GM12878 (cell line): Measurements from ENCODE around the gene ADAMTSL1. TPM values are rescaled to one million over a fixed set of nuclear protein-coding genes. Genes with fewer than 3 reads are reported as not detected.

Experiments
- ATAC-seq: fragments of 200-7000 bp; cut with Tn5 transposase; 3 replicates; pipeline ENCODE4 v1.9.1; 2020; ENCODE audit warnings: mild to moderate bottlenecking, moderate library complexity
- BruUV-seq: library from RNA; stranded (reverse); fragments of 400-500 nt; replicated peaks from 2 replicates; lab custom pipeline; 2021; lab: Mats Ljungman, UMichigan
- CTCF ChIA-PET: fragments of 300-600 bp; sonication (Branson Sonifier 250); formaldehyde crosslinking; extraction: SDS; loops from one replicate; lab custom pipeline; 2021; ENCODE audit warnings: inconsistent platforms; lab: Yijun Ruan, JAX
- POLR2A ChIA-PET: fragments of 350-600 bp; formaldehyde crosslinking; extraction: SDS; loops from one replicate; lab custom pipeline; 2021; ENCODE audit warnings: inconsistent platforms; lab: Charles Lee
- RAD21 ChIA-PET: fragments of 300-600 bp; sonication (Branson Sonifier 250); formaldehyde crosslinking; loops from one replicate; lab custom pipeline; 2023; ENCODE audit warnings: antibody characterized with exemption; ENCODE audit not compliant: unreplicated experiment; lab: Charles Lee
- SMC1A ChIA-PET: fragments of 300-600 bp; sonication (Branson Sonifier 250); formaldehyde crosslinking; loops from one replicate; lab custom pipeline; 2023; ENCODE audit not compliant: unreplicated experiment, uncharacterized antibody; lab: Charles Lee
- DNase-seq: peaks from one replicate; pipeline ENCODE4 v3.0.0-alpha.2; 2011; ENCODE audit warnings: low read depth, low spot score
- FAIRE-seq: peaks from 3 replicates; lab custom pipeline; 2011; peaks lifted over from hg19 to GRCh38; lab: Jason Lieb, UNC
- H2AFZ ChIP-seq: 2 replicates; pipeline ENCODE4 v1.6.0; 2011; ENCODE audit warnings: low read depth, low read length, control low read depth; ENCODE audit not compliant: control insufficient read depth
- H3K27ac ChIP-seq: 2 replicates; pipeline ENCODE4 v1.5.1; 2011; ENCODE audit warnings: control low read depth; ENCODE audit not compliant: control insufficient read depth, insufficient read depth
- H3K27me3 ChIP-seq, 2 experiments: replicated peaks in 1 of 2; 2 replicates each; pipeline versions ENCODE4 v1.6.0 to v1.6.1; 2011; ENCODE audit warnings: low read length in 1 of 2; ENCODE audit not compliant: control insufficient read depth in 2 of 2, insufficient read depth in 2 of 2
- H3K36me3 ChIP-seq, 2 experiments: 2 replicates each; pipeline ENCODE4 v1.5.1; 2011; ENCODE audit warnings: low read length in 1 of 2; ENCODE audit not compliant: control insufficient read depth in 2 of 2, insufficient read depth in 2 of 2
- H3K4me1 ChIP-seq: 2 replicates; pipeline ENCODE4 v1.6.1; 2011; ENCODE audit warnings: mild to moderate bottlenecking, low read length, moderate library complexity, mixed read lengths; ENCODE audit not compliant: control insufficient read depth, insufficient read depth
- H3K4me2 ChIP-seq: 2 replicates; pipeline ENCODE4 v1.6.0; 2011; ENCODE audit warnings: control low read depth; ENCODE audit not compliant: control insufficient read depth, insufficient read depth
- H3K4me3 ChIP-seq: fragments of 200-600 bp; sonication (generic); 2 replicates; pipeline ENCODE4 v1.5.1; 2016
- H3K79me2 ChIP-seq: 2 replicates; pipeline ENCODE4 v1.6.0; 2011; ENCODE audit warnings: low read length; ENCODE audit not compliant: control insufficient read depth, insufficient read depth
- H3K9ac ChIP-seq: 2 replicates; pipeline ENCODE4 v1.8.0; 2011; ENCODE audit warnings: low read length, control low read depth, mixed read lengths; ENCODE audit not compliant: control insufficient read depth, insufficient read depth
- H3K9me3 ChIP-seq: replicated peaks from 3 replicates; pipeline ENCODE4 v1.5.1; 2011; ENCODE audit warnings: mild to moderate bottlenecking, low read length; ENCODE audit not compliant: control insufficient read depth, insufficient read depth
- H4K20me1 ChIP-seq: 2 replicates; pipeline ENCODE4 v1.6.0; 2011; ENCODE audit not compliant: control insufficient read depth, insufficient read depth
- GABPA ChIP-seq: IDR thresholded peaks from 2 replicates; pipeline ENCODE4 v1.6.1; 2014; ENCODE audit warnings: antibody characterized with exemption, low read depth, mild to moderate bottlenecking, inconsistent platforms
- HDAC2 ChIP-seq: fragments of 200-600 bp; sonication (generic); IDR thresholded peaks from 2 replicates; pipeline ENCODE4 v1.6.1; 2017
- HDAC6 ChIP-seq: fragments of 200-600 bp; sonication (generic); IDR thresholded peaks from one replicate; pipeline ENCODE4 v1.8.0; 2017; ENCODE audit warnings: antibody characterized with exemption; ENCODE audit not compliant: unreplicated experiment
- LARP7 ChIP-seq: fragments of 450-650 bp; IDR thresholded peaks from 2 replicates; pipeline ENCODE4 v1.6.1; 2017; ENCODE audit warnings: mild to moderate bottlenecking
- NR2C2 ChIP-seq: IDR thresholded peaks from 2 replicates; pipeline ENCODE4 v1.6.1; 2011; ENCODE audit warnings: borderline replicate concordance, low read depth; ENCODE audit not compliant: control insufficient read depth, insufficient read length
- NRF1 ChIP-seq: conservative IDR thresholded peaks from 2 replicates; pipeline ENCODE4 v1.6.1; 2011; ENCODE audit warnings: mild to moderate bottlenecking, low read depth, low read length, improper control_type of control experiment
- RFX5 ChIP-seq: IDR thresholded peaks from 2 replicates; pipeline ENCODE4 v1.6.1; 2011; ENCODE audit warnings: low read depth, low read length, improper control_type of control experiment
- STAT3 ChIP-seq: IDR thresholded peaks from 2 replicates; pipeline ENCODE4 v1.6.1; 2011; ENCODE audit warnings: low read depth, low read length, improper control_type of control experiment
- SUZ12 ChIP-seq: fragments of 200-600 bp; sonication (generic); IDR thresholded peaks from one replicate; pipeline ENCODE4 v1.6.1; 2018; ENCODE audit warnings: antibody characterized with exemption, mild to moderate bottlenecking; ENCODE audit not compliant: unreplicated experiment
- USF2 ChIP-seq: IDR thresholded peaks from 2 replicates; pipeline ENCODE4 v1.6.1; 2011; ENCODE audit warnings: low read depth, low read length, improper control_type of control experiment, borderline replicate concordance
- WRNIP1 ChIP-seq: IDR thresholded peaks from 2 replicates; pipeline ENCODE4 v1.6.1; 2011; ENCODE audit warnings: low read depth, low read length, improper control_type of control experiment, borderline replicate concordance
- WGBS: methylation state at CpG from one replicate; pipeline ENCODE4 v1.1.6; 2016; ENCODE audit warnings: low lambda C conversion rate; ENCODE audit not compliant: insufficient replicate concordance, insufficient coverage; ENCODE audit errors: missing lambda C conversion rate; 5-methylcytosine and 5-hydroxymethylcytosine counted together
- in situ Hi-C: fragments of 300-500 bp; cut with MboI; formaldehyde crosslinking; loops from 9 replicates; pipeline ENCODE4 v1.14.3; 2018; ENCODE audit warnings: mixed read lengths
- intact Hi-C: fragments of 100-400 bp; cut with micrococcal nuclease; formaldehyde crosslinking; loops from one replicate; pipeline ENCODE4 v1.14.2; 2022; ENCODE audit not compliant: unreplicated experiment
- polyA plus RNA-seq, 11 experiments: library from polyadenylated mRNA; depleted of rRNA in 4 of 11; unstranded in 6 of 11; stranded (reverse) in 5 of 11; fragments of >200 nt; fragmentation: Nextera tagmentation in 4 of 11; fragmentation: Illumina TruSeq in 1 of 11; extraction: Ambion mirVana in 4 of 11; extraction: Trizol in 1 of 11; gene quantifications; 1 replicate in 1 of 11; 2 replicates in 10 of 11; pipeline versions ENCODE4 v1.2.1 to v1.2.3, GENCODE V29; 2011 to 2016; ENCODE audit warnings: inconsistent platforms in 2 of 11, missing spikeins in 2 of 11, low read depth in 1 of 11
- total RNA-seq, 4 experiments: library from RNA; depleted of rRNA in 3 of 4; stranded (reverse); fragments of >200 nt in 3 of 4; fragmentation: Illumina TruSeq in 1 of 4; extraction: Trizol in 1 of 4; gene quantifications; 2 replicates each; pipeline versions ENCODE4 v1.2.1 to v1.2.3, GENCODE V29; 2013 to 2021
- TF ChIP-seq, protein P1 (sequence below): fragments of 450-650 bp; conservative IDR thresholded peaks from 2 replicates; pipeline ENCODE4 v1.6.1; 2017; ENCODE audit warnings: mild to moderate bottlenecking, moderate library complexity

ADAMTSL1 gene
- total and polyA plus RNA-seq, 10 of the 15 experiments (the other 5 are each of a cell fraction or from before 2014, with no cell fraction given), result 0.01 to 0.10 (median 0.07) TPM; not detected in 6

DNA sequence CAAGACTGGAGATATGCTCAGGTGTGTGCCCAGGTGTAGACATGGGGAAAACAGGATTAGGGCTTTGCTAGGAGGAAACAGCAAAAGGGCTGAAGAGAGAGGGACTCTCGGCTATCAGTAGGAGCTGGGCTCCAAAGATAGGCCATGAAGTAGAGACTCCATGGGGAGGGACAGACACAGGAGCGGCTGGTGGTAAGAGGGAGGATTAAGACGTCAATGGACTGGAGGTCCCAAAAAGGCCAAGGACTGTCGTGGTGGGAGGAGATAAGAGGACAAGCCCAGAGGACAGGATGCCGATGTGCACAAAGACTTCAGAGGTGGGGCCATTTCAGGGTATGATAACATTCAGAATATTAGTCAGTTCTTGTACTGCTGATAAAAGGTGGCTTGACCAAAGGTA is 466.0 kb downstream of the ADAMTSL1 start:
- no peak for ATAC-seq
- ChIA-PET SMC1A (interaction anchor here (1.0 kb wide), 1 partner anchor 11 kb away, joined by 3 read pairs; no protein-coding TSS in a partner anchor), POLR2A (no interaction called here), CTCF (no interaction called here), RAD21 (no interaction called here)
- Histone ChIP-seq H3K27ac (no peak overlapping the region), H4K20me1 (no peaks in the 10 kb centered on the region), H3K9me3 (no peaks in the 10 kb centered on the region), H3K9ac (no peak overlapping the region), H3K4me2 (no peak overlapping the region), H3K4me3 (no peak overlapping the region), H3K27me3 (no peaks in the 10 kb centered on the region; a peak in 1 of 4 replicates), H3K36me3 (no peaks in the 10 kb centered on the region), H3K79me2 (no peaks in the 10 kb centered on the region), H3K4me1 (no peaks in the 10 kb centered on the region), H2AFZ (no peak overlapping the region)
- no peak for DNase-seq
- no TSS peak for BruUV-seq
- 22% methylated on average over 5 of the region's 5 CpGs for WGBS
- TF ChIP-seq RFX5 (no peak), STAT3 (no peak), LARP7 (no peak)
- intact Hi-C loops (no loop called here), in situ Hi-C loops (no loop called here)
- no peak for FAIRE-seq

DNA sequence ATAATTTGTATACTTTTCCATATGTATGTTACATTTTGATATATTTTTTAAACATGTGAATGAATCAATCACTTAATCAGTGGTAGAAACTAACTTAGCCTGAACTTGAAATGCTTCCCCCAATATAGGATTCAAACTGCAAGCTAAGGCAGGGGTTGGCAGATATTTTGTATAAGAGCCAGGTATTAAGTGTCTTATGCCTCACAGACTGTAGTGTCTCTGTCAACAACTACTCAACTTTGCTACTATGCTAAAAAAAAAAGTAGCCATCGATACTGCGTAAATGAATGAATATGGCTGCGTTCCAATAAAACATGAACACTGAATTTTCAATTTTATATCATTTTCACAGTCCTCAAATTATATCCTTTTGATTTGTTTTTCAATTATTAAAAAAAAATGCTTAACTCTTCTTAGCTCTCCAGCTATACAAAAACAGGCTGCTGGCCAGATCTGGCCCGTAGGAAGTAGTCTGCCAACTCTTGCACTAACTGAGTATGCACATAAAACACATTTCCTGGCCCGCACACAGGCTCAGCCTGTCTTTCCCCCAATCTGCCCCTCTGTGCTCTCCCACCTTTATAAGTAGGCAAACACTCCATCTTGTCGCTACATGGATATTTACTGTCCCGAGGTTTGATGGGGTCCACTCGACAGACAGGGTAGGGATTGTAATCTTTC is 467.2 kb downstream of the ADAMTSL1 start:
- ChIA-PET POLR2A (no interaction called here), CTCF (no interaction called here), SMC1A (no interaction called here), RAD21 (no interaction called here)
- Histone ChIP-seq H3K36me3 (no peaks in the 10 kb centered on the region), H3K9ac (no peak overlapping the region), H4K20me1 (no peaks in the 10 kb centered on the region), H3K27me3 (no peaks in the 10 kb centered on the region; a peak in 1 of 4 replicates), H3K4me2 (no peak overlapping the region), H3K27ac (no peak overlapping the region), H3K4me1 (no peaks in the 10 kb centered on the region), H3K9me3 (no peaks in the 10 kb centered on the region), H2AFZ (no peak overlapping the region), H3K79me2 (no peaks in the 10 kb centered on the region), H3K4me3 (no peak overlapping the region)
- 69% methylated on average over 8 of the region's 8 CpGs for WGBS
- no TSS peak for BruUV-seq
- ATAC-seq (no peak), FAIRE-seq (no peak), DNase-seq (no peak)
- intact Hi-C loops, result no loop called here
- in situ Hi-C loops, result no loop called here
- TF ChIP-seq HDAC2 (no peak), GABPA (no peak), USF2 (no peak), SUZ12 (no peak), NR2C2 (no peak), WRNIP1 (no peak), NRF1 (no peak), HDAC6 (no peak)
- TF ChIP-seq, protein P1, sequence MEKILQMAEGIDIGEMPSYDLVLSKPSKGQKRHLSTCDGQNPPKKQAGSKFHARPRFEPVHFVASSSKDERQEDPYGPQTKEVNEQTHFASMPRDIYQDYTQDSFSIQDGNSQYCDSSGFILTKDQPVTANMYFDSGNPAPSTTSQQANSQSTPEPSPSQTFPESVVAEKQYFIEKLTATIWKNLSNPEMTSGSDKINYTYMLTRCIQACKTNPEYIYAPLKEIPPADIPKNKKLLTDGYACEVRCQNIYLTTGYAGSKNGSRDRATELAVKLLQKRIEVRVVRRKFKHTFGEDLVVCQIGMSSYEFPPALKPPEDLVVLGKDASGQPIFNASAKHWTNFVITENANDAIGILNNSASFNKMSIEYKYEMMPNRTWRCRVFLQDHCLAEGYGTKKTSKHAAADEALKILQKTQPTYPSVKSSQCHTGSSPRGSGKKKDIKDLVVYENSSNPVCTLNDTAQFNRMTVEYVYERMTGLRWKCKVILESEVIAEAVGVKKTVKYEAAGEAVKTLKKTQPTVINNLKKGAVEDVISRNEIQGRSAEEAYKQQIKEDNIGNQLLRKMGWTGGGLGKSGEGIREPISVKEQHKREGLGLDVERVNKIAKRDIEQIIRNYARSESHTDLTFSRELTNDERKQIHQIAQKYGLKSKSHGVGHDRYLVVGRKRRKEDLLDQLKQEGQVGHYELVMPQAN, result no peak
